ENCODE measurements around the gene ZNF217. TPM values are rescaled to one million over a fixed set of nuclear protein-coding genes. Genes with fewer than 3 reads are reported as not detected.

Gene ZNF217
- total and polyA plus RNA-seq, 10 of the 15 experiments (the other 5 are each of a cell fraction or from before 2014, with no cell fraction given), result 8.5 to 76.6 (median 40.6) TPM

DNA sequence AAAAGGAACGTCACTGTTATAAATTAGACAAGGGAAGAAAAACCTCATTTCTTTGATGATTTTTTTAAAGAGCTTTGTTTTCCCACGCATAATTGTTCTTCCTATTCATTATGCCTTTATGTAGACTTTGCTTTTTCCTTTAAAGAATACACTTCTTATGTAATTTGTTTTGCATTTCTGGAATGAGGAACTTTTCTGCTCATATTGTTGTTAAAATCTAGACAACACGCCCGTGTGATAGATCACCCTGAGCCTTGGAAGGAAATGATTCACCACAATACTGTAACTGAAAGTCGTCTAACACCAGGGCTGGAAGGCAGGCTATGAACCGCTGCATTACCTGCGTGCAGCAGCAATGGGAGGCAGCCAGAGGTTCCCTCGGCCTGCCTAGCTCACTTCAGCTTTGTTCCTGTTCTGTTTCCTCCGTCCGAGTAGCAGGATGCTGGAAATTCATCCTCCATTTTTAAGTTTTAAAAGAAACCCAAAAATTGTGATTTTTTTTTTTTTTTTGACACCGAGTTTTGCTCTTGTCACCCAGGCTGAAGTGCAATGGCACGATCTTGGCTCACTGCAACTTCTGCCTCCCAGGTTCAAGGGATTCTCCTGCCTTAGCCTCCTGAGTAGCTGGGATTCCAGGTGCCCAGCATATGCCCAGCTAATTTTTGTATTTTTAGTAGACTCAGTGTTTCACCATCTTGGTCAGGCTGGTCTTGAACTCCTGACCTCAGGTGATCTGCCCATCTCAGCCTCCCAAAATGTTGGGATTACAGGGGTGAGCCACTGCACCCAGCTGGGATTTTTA is 49.6 kb upstream of the ZNF217 start (continued):
- TF ChIP-seq YY1 (IDR thresholded peaks at IDR 0.05; ENCODE audit: low read depth, low read length) (peak; percentile 69), ZNF622 (IDR thresholded peaks at IDR 0.05) (no peak), MYB (IDR thresholded peaks at IDR 0.05; ENCODE audit: borderline replicate concordance, low read depth, low read length) (no peak), ASH2L (IDR thresholded peaks at IDR 0.05; ENCODE audit: borderline replicate concordance, low read depth) (no peak), ZNF24 (IDR thresholded peaks at IDR 0.05) (peak; percentile 27; the same call in 1 of the 2 replicates), CTCF (IDR thresholded peaks at IDR 0.05 in 2 of 3, conservative IDR thresholded peaks at IDR 0.05 in 1 of 3; ENCODE audit: control insufficient read depth in 2 of 3, extremely low read depth in 1 of 3, insufficient read depth in 1 of 3, low read depth in 3 of 3, low read length in 3 of 3) (0 out of 6 replicates have a peak, but pooled peaks of 1 of the 3 experiments have one; percentile 7), SMAD1 (IDR thresholded peaks at IDR 0.05; ENCODE audit: low read depth, partially characterized antibody) (peak; percentile 46), SREBF2 (IDR thresholded peaks at IDR 0.05; ENCODE audit: low read length) (no peak), SKIL (IDR thresholded peaks at IDR 0.05; ENCODE audit: low read depth, poor library complexity, severe bottlenecking) (peak; percentile 91), HDGF (IDR thresholded peaks at IDR 0.05) (0 out of 2 replicates have a peak, but pooled peaks have one; percentile 36), BHLHE40 (IDR thresholded peaks at IDR 0.05; ENCODE audit: borderline replicate concordance in 1 of 2, low read depth in 2 of 2, low read length in 1 of 2) (peak; percentile 51 to 75), NBN (IDR thresholded peaks at IDR 0.05) (peak; percentile 73; the same call in 1 of the 2 replicates), CBX3 (IDR thresholded peaks at IDR 0.05; ENCODE audit: borderline replicate concordance, low read depth) (no peak), NR2F1 (conservative IDR thresholded peaks at IDR 0.05) (no peak), NFYB (IDR thresholded peaks at IDR 0.05; ENCODE audit: insufficient read depth, low read depth, low read length) (no peak), PML (IDR thresholded peaks at IDR 0.05; ENCODE audit: low read length) (no peak), KLF5 (IDR thresholded peaks at IDR 0.05; ENCODE audit: partially characterized antibody) (peak; percentile 29), IKZF2 (IDR thresholded peaks at IDR 0.05) (peak; percentile 87 to 90), RUNX3 (IDR thresholded peaks at IDR 0.05; ENCODE audit: low read length) (peak; percentile 94), CHD2 (IDR thresholded peaks at IDR 0.05; ENCODE audit: borderline replicate concordance, low read depth, low read length) (0 out of 2 replicates have a peak, but pooled peaks have one; percentile 50)
- TF ChIP-seq, protein P1, sequence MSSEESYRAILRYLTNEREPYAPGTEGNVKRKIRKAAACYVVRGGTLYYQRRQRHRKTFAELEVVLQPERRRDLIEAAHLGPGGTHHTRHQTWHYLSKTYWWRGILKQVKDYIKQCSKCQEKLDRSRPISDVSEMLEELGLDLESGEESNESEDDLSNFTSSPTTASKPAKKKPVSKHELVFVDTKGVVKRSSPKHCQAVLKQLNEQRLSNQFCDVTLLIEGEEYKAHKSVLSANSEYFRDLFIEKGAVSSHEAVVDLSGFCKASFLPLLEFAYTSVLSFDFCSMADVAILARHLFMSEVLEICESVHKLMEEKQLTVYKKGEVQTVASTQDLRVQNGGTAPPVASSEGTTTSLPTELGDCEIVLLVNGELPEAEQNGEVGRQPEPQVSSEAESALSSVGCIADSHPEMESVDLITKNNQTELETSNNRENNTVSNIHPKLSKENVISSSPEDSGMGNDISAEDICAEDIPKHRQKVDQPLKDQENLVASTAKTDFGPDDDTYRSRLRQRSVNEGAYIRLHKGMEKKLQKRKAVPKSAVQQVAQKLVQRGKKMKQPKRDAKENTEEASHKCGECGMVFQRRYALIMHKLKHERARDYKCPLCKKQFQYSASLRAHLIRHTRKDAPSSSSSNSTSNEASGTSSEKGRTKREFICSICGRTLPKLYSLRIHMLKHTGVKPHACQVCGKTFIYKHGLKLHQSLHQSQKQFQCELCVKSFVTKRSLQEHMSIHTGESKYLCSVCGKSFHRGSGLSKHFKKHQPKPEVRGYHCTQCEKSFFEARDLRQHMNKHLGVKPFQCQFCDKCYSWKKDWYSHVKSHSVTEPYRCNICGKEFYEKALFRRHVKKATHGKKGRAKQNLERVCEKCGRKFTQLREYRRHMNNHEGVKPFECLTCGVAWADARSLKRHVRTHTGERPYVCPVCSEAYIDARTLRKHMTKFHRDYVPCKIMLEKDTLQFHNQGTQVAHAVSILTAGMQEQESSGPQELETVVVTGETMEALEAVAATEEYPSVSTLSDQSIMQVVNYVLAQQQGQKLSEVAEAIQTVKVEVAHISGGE (CRISPR knock-in tag; IDR thresholded peaks at IDR 0.05), result no peak
- TF ChIP-seq, protein P2, sequence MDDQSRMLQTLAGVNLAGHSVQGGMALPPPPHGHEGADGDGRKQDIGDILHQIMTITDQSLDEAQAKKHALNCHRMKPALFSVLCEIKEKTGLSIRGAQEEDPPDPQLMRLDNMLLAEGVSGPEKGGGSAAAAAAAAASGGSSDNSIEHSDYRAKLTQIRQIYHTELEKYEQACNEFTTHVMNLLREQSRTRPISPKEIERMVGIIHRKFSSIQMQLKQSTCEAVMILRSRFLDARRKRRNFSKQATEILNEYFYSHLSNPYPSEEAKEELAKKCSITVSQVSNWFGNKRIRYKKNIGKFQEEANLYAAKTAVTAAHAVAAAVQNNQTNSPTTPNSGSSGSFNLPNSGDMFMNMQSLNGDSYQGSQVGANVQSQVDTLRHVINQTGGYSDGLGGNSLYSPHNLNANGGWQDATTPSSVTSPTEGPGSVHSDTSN (IDR thresholded peaks at IDR 0.05; ENCODE audit: insufficient replicate concordance, low read depth, low read length), result peak; percentile 77

Data from GM12878 (cell line).